HG03575 (cell line): Measurements from ENCODE around the gene PODXL2.
"Not testable (repeated sequence)": the region's sequence is repeated elsewhere in the genome, so short reads cannot be mapped to it uniquely, and the experiment has no call there.

ENCODE experiments used
- ATAC-seq: cut with Tn5 transposase; IDR thresholded peaks from one replicate; pipeline ENCODE4 v1.9.1; 2021; ENCODE audit not compliant: unreplicated experiment, insufficient number of reproducible peaks, low FRiP score; ENCODE audit errors: extremely low read depth

Gene PODXL2

DNA sequence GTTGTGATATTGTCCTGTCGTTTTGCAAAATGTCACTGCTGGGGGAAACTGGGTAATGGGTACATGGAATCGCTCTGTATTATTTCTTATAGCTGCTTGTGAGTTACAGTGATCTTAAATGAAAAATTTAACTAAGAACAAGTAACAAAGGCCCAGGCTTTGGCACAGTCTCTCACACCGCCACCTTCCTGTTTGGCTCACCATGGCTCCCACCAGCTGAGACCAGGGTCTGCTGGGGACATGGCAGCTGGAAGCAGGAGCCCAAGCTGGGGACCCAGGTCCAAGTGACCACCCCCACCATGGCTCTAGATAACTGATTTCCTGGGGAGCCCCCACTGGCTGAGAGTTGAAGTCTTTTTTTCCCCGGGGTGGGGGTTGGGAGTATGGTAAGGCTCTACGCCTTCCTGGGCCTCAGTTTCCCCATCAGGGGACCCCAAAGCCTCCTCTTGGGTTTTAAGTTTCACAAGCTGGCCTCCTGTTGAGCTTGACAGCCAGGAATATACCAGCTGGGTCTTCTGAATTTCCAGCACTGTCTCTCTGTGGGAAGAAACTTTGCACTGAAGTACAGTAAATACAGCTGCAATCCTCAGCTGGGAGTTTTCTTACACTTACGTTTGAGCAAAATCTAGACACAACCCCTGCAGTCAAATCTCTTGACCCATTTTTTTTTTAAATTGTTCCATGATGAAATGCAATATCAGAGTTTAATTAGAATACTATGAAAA, 69.9 kb downstream of the PODXL2 start:
- ATAC-seq, result no peak

- no peak for ATAC-seq
Measured at GRCh38 chr3:127699416-127700300, 70.7 kb downstream of the PODXL2 start.

DNA sequence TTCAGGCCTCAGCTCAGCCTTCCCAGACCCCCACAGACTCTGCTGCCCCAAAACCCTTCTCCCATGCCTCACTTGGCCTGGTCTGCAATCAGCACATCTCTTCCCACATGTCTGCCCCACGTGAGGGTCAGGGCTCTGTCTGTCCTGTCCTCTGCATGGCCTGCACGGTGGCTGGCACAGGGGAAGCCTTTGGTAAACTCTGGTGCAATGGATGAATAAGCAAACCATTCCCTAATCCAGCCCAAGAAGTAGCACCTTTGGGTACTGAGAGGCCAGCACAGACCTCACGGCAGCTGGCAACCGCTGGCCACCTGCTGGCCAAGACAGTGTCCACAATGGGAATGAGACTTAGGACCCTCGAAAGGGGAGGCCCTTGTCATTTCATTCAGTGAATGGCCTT, 71.4 kb downstream of the PODXL2 start:
- no peak for ATAC-seq

GRCh38 chr3:127701280-127701911, 72.4 kb downstream of the PODXL2 start:
- ATAC-seq, result no peak

DNA sequence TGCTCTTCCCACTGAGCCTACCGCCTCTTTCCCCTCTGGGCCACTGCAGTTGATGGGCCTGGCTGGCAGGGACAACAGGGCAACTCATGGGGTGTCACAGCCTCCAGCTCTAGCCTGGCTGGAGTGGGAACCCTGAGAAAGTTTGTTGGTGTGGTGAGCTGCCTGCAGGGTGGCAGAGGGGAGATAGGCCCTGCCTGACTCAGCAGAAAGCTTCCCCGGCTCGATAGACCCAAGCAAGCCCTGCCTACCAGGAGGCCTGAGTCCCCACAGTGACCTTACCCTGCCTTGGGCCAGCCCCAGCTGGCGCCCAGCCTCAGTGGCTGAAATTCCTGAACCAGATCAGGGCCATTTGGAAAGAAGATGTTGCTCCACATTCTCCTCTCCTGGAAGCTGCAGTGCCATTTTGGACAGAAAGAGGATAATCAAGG, 73.2 kb downstream of the PODXL2 start:
- no peak for ATAC-seq

GRCh38 chr3:127704840-127705239, 75.9 kb downstream of the PODXL2 start:
- not testable (repeated sequence) for ATAC-seq

DNA sequence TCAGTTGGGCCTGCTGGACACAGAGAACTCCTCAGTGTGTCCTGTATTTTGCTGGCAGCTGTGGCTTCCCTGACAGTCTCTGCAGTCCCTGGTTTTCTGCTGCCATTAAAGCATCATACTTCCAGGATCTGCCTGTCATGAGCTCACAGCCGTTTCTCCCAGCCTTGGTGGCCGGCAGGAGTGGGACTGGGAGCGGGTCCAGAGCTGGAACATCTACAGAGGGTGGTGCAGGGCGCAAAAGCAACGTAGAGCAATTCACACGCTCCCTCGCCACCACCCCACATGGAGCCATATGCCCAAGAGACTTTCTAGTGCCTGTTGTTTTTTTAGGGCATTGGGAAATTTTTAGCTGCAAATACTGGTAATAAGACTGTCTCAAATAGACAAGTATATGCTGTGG, 77.3 kb downstream of the PODXL2 start:
- no peak for ATAC-seq

- no peak for ATAC-seq
Measured at GRCh38 chr3:127706785-127707351, 77.9 kb downstream of the PODXL2 start.

GRCh38 chr3:127707851-127708411, 78.9 kb downstream of the PODXL2 start:
- ATAC-seq, result no peak

- no peak for ATAC-seq
Measured at GRCh38 chr3:127708837-127709236, 79.9 kb downstream of the PODXL2 start.

- ATAC-seq, result no peak
Measured at GRCh38 chr3:127709320-127710060, 80.5 kb downstream of the PODXL2 start.

- no peak for ATAC-seq
Measured at GRCh38 chr3:127710155-127710941, 81.4 kb downstream of the PODXL2 start.

DNA sequence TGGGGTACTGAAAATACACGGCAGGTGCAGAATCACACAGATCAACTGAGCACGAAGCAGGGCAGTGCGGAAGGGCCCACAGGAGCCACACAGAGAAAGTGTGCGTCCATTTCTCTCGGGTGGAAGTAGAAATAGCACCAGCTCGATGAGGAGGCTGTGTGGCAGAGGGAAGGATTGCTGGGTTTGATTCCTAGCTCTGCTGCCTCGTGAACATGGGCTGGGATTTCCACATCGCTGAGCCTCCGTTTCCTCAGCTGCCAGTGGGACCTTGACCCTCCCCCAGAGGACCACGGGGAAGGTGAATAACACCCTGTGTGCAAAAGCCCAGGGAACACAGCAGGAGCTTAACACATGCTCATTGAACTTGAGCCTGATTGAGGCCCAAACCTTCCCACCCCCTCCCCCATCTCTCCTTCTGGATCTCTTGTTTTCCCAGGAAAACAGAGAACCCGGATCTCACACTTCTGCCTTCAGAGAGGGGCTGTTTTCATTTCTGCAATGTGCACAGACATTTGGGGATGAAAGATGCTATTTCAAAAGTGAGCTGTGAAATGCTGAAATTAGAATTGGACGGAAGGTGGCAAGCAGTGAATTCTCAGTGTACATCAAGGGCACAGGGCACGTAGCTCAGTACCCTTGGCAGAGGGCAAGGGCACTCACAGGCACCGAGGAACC, 82.2 kb downstream of the PODXL2 start:
- no peak for ATAC-seq

DNA sequence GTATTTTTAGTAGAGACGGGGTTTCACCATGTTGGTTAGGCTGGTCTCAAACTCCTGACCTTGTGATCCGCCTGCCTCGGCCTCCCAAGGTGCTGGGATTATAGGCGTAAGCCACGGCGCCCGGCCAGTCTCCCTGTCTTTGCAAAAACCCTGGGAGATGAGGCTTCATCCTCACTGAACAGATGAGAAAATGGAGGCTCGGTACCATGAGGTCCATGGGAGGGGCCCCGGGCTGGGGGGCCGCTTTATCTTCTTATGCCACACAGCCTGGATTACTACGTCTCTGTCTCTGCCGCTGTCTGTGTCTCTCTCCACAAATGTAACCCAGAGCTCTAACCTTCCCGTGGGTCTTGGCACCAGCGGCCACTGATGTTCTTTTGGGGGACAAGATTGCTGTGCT, 82.9 kb downstream of the PODXL2 start:
- no peak for ATAC-seq

DNA sequence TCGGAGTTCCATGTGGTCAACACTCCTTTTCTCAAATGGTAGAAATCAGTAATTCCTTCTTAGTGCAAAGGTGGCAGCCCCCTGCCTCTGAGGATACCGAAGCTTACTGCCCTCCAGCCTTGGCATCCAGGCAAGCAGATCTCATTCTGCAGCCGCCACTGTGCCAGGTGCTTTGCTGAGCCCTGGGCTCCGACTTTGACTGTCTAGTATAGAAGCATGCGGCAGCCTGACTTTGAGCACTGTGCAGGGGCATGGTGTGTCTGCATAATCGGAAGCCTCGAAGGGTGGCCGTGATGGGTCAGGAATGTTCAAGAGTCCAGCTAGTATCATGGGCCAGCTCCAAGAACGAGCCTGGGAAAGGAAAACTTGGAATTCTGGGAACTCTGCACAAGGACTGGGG, 83.5 kb downstream of the PODXL2 start:
- ATAC-seq, result no peak

GRCh38 chr3:127712881-127713771, 84.1 kb downstream of the PODXL2 start:
- no peak for ATAC-seq
